NCI-H2029 treated with DMSO at 0.1 percent for 48 hours (cell line): ENCODE measurements around the gene FOXN3.

ENCODE experiments used
- DNase-seq: peaks from one replicate; lab custom pipeline; 2025; lab: John Stamatoyannopoulos, UW

The FOXN3 gene

DNA sequence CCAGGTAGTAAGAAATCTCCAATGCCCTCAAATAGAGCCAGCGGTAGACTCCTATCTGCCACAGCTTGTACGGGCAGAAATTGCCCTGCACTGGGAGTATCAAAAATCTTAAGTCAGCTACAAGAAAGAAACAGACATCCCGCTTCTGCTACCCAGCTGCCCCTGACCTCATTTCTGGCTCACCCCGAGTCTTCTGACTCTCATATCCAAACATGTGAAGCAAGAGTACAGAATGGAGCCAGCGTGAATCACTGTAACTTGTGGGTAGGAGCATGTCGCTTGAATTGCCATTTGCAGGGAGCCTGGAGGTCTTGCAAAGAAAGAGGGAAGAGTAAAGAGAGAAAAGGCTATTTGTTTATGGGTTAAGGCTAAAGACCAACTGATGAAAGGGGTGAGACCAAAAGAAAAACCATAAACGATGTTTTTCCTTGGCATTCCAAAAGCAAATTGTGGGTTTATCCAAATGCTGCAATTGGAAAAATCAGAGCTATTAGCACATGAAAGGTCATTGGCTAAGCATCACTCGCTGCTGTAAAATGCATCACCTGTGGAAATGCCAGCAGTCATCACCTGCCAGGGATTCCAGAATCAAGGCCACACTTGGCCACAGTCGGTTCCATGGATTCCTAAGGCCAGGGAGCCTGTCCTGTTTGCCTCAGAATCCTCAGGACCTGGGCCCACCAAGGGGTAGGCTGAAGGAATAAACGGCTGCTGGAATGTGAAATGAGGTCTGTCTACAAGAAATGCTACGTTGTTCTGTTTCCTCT lies 86.6 kb downstream of the FOXN3 start:
- no peak for DNase-seq

DNA sequence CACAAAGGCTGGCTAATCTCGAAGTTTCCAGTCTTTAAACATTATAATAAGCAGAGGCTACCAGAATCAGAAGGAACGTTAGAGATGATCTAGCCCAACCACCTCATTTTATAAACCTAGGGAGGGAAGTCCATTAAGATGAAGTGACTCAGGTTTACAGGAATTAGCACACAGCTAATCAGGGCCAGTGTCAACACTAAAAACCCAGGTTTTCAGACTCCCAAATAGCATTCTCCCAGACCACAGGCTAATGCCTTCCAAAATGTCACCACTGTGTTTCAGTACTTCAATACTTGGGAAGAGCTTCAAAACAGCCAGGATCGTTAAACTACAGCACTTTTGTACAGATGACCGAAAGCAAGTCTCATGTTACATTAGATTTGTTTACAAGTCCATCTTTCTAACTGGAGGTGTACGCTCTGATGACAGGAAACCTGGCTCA lies 89.2 kb downstream of the FOXN3 start:
- DNase-seq = no peak

DNA sequence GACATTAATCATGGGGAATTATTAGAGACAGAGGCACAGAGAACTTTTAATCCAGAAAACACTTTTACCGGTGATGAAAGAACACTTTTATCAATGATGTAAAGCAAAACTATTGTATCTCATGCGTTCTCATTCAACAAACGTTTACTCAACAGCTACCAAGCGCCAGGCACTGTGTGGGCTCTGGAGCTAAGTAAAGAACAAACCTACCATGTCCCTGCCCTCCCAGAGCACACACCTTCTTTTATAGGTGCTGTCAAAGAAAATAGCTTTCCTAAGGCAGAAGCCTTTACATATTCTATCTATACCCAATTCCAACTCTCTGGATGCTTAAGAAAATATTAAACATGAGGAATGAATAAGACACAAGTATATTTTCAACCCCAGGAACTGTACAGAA lies 91.1 kb downstream of the FOXN3 start:
- no peak for DNase-seq

DNA sequence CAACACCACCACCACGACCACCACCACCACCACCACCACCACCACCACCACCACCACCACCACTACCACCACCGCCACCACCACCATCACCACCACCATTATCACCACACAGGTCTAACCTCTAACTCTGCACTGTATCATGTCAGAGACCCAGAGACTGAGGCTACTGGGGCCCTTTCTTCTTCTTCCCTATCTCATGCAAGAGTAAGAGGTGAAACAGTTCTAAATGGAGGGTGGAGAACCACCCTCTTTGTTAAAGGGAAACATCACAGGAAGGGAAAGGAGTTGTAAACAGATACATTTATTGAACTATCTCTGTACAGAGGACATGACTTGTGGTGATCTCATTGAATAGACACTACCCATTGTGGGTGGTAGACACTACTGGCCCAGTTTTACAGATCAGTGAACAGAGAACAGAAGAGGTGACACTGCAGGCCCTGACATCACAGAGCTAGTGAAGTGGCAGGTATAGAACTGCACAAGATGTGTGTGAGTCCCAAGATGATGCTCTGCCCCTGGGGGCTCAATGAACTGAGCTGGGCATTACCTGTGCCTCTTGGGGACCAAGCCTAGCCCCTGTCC lies 91.6 kb downstream of the FOXN3 start:
- no peak for DNase-seq

DNA sequence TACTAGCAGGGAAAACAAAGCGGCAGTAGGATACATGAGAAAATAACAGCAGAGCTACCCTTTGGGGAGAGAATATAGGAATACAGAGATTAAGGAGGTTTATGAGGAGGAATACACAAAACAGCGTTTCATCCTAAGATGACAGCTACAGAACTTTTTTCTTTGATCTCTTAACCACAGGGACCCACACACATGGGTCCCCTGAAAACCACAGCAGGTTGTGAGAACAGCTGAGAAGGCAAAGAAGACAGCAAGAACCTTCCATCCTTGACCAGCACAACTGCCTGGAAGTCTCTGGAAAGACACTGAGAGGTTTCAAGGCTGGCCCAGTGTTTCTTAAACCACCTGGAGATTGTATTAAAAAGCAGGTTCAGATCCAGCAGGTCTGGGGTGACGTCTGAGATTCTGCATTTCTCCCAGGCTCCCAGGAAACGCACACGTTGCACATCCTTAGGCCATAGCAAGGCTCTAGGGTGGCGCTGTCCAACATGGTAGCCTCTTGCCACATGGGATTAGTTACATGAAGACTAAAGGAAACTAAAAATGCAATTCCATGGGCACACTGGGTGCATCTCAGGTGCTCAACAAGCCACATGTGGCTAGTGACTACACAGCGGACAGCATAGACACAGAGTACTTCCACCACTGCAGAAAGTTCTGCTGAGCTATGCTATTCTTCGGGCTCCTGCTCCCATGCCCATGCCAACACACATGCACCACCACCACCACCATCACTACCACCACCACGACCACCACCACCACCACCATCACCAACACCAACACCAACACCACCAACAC lies 92.3 kb downstream of the FOXN3 start:
- no peak for DNase-seq

DNA sequence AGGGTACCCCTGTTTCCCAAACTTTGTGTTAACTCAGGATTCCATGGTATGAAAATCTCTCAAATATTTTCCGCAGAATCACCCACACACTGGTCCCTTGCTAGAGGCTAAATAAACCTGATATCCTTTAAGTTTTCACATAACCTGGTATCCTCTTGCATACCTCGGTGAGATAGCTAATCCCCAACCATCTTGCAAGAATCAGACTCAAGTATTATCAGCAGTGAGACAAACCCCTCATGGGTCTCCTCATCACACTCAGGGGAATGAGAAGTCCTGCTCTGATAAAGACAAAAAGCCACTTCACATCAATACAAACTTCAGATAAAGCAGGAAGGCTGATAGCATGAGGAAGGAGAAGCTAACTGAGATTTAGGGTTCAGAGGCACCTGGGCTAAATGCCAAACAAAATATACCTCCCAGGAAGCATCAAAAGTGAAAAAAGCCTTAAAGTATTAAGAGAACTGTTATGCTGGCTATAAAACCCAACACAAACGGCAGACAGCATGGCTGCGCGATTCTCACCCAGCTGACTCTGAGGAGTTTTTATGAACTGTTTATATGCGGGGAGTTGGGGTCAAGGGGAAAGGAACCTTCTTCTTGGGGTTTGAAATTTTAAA lies 96.5 kb downstream of the FOXN3 start:
- no peak for DNase-seq

DNA sequence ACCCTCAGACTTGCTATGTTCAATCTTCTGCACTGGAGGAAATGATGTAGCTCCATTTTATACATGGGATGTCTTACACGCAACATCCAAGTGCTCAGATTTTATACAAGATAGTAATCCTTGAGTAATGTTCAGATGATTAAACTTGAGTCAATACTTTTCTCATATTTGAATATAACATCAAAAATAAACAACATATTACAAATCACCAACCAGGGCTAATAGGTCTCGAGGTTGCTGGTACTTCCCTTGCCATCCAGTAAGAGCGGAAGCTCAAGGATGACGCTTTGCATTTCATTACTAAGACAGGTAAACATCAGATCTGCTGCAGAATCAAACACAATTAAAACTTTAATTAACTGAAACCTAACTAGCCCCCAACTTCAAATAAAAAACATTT lies 97.3 kb downstream of the FOXN3 start:
- no peak for DNase-seq

DNA sequence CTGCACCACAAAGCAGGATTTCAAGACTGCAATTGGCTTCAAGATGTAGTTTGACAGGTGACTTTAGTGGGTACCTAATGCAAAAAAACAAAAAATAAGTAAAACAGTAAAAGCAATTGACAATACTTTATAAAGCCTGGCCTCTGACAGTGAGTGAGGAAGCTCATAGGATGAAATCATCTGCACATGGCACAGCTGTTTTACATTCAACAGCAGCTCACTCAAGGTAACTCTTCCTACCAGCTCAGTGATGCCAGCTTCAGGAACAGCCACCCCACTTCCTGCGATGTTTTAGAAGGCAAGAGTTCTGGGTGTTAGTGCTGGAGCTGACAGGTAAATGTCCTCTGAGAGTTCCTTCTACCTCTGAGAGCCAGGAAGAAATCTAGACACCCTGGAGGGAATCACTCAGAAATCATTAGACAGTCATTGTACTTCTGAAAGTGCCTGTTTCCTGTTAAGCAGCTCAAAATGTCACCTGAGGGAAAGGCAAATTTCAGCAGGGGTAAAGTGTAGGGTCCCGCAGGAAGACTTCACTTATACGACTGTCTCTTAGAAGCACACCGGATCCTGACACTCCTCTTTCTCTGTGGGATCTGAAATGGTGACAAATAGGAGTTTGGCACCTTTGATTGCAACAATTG lies 99.9 kb downstream of the FOXN3 start:
- DNase-seq = no peak

DNA sequence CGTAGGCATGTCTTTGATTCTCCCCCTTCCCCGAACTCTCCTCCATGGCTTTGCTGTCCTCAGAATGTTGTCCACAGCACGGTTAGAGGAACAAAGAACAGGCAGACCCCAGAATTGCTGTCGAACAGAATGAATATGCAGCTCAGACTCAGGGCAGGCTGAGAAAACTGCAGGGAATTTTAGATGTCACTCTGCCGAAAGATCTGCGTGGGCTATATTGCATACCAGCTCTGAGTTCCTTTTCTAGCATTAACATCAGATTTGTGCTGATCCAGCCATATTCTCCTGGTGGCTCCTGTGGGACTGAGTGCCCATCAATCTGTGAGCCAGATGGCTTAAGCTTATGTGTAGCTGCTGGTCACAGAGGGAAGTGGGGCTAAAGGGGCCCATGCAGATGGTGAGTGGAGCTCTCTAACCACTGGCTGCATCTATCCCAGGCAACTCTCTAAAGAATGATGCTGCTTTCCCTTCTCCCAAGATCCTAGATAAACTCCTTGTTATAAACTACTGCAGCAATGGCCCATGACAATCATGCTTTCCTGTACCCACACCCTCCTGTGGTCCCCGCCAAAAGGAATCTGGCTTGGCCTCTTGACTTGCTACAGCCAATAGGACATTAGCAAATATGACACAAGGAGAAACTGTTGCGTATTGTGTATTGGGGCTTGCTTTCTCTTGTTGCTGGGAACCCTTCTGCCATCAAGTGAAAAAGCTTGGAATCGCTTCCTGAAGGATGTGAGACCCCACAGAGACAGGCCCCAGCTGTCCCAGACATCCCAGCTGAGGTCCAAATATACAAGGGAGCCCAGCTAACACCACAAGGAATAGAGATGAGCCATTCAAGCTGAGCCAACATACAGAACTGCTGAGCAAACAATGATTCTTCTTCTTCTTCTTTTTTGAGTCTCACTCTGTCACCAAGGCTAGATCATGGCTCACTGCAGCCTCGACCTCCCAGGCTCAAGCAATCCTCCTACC lies 101.3 kb downstream of the FOXN3 start:
- no peak for DNase-seq

DNA sequence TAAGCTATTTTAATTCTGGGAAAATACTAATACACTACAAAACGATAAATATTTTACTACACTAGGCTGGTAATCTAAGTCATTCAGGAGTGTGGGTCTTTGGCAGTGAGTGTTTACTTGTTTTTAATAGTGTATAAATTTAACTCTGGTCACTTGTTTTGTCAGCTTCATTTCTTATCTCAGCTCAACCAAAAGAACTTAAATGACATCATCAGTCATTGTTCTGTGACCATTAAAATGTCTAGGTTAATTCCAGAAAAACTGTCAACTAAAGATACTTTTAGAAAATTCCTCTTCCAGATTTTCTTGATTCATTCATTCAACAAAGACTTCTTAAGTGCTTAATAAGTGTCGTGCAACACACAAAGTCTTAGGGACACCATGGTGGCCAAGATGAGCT lies 102.8 kb downstream of the FOXN3 start:
- no peak for DNase-seq

DNA sequence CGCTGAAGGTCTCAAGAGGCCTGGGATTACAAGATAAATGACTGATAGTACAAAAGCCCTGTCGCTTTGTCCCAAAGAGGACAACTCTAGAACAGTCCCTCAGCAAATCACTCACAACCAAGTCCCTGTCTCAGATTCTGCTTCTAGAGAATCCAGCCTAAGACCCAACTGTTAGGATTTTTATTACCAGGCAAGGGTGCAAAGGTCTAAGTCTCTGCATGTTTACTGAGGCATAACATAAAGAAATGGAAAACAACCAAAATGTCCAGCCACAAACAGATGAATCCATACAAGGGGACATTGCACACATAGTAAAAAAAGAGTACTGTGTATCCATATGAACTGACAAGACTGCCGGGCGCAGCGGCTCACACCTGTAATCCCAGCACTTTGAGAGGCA lies 104.1 kb downstream of the FOXN3 start:
- no peak for DNase-seq

DNA sequence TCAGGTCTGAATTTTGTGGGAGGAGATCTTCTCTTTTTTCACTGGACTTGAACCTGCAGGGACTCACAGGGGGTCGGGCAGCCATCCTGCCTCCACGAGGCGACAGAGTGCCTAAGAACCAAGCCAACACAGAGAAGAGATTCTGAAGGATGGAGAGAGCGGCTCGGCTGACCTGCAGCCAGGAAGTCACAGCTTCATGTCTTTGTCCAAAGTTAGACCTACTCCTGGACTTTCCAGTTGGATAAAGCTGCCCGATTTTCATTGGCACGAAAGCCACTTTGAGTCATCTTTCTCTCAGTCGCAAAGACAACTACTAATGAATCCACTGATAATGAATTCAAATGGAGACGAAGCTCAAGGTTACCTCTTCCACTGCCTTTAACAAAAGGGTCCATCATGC lies 106.8 kb downstream of the FOXN3 start:
- no peak for DNase-seq

DNA sequence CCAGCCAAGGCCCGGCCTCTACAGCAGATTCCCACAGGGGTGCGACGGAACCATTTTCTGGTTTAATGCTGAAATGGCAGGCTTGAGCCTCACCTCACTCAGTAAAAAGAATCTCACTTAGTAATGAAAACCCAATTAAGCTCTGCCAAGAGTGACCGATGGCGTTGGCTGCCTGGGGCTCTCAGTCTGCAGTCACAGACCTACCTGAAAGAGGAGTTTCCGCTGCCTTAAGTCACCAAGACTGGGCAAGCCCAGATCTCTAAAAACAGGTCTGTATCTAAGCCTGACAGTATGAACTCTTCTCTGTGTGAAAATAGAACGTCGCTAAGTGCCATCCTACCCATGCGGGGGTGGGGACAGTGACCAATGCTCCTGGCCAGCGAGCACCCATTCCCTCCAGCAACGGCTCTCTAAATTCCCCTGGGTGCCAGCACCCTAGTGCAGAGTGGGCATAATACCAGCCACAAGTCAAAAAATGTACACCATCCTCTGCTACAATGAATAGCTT lies 107.3 kb downstream of the FOXN3 start:
- no peak for DNase-seq

DNA sequence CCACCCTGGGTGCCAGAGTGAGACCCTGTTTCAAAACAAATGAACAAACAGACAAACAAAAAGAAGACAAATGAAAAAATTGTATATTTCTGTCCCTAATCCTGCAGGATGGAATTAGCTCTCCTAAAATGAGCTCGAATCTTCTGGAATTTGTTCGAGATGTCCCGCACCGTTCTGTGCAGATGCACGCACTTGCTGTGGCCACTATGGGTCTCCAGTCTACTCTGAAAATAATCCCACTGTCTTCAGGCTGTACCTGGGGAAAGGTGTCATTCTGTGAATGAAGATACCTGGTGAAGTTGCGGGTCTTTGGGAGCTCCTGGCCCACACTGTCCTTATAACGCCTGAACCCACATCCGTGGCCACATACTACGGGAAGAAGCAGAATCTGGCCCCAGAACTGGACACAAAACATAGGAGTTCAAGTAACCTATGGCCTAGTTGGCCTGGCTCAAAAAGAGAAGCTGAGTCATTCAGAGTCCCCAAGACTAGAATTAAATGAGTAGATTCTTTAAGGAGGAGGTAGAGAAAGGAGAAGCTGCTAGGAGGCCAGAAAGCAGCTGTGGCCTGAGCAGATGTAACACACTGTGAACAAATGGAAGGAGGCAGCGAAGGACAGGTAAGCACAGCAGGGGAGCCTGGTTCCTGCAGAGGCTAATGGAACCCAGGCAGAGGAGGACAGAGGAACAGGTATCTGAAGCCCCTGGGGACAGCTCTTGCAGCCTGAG lies 108.6 kb downstream of the FOXN3 start:
- DNase-seq = no peak

DNA sequence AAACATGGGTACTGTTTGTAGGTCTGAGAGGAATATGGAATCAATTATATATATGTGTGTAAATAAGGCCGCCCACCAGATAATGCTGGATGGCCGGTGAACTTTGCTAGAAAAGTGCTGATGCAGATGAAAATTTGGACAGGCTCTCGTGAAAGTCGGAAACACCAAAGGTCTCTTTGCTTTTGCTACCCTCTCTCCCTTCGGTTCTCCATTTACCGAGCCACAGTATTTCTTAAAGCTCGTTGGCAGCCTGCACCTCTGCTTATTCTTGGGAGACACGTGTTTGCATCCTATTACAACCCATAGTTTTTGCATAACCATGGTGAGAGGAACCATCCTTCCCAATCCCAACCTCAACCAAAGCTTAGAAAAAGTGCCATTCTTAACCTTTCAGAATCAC lies 109.6 kb downstream of the FOXN3 start:
- no peak for DNase-seq

DNA sequence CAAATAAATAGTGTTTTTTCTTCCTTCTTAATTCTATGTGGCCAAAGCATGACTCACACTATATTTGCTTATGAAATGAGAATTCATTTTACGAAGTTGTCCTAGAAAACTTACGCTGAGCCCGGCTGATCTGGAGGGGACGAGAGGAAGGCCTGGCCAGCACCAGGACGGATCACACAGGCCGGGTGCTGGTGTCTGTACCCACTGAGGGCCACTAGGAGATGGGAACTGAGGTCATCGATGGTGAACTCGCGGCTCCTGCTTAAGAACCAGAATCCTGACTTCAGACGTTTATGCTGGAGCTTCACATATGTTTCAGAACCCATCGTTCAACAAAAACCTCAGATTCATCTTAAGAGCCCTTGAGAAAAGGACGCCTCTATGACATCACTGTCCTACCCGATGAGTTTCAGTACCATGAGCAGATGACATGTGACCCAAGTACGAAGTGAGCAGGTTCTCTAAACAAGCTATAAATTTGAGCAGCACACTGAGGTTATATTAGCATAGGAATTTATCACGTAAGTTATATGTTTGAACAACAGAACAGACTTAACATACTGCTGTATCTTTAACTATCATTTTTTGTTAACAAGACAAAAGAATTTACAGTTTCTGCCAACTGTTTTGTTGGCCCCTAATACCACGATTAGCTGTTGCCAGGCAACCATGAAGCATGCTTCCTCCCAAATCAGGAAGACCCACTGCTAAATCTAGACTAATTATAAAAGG lies 111.9 kb downstream of the FOXN3 start:
- DNase-seq = no peak

DNA sequence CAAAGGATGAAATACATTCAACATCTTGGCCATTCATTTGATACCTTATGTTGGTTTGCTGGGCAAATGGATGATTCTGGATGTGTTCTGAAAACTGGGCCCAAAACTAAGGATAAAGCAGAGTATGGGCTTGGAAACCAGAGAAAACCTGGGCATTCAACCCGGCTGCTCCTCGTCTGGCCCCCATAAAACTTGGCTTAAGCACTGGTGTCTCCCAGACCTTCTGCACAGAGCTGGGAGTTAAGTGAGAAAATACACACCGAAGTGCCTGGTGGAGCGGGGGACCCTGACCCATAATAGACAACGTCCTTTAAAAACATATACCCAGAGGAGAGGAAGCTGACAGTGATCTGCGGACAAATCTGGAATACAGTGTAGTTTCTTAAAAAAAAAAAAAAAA lies 112.5 kb downstream of the FOXN3 start:
- DNase-seq = no peak

DNA sequence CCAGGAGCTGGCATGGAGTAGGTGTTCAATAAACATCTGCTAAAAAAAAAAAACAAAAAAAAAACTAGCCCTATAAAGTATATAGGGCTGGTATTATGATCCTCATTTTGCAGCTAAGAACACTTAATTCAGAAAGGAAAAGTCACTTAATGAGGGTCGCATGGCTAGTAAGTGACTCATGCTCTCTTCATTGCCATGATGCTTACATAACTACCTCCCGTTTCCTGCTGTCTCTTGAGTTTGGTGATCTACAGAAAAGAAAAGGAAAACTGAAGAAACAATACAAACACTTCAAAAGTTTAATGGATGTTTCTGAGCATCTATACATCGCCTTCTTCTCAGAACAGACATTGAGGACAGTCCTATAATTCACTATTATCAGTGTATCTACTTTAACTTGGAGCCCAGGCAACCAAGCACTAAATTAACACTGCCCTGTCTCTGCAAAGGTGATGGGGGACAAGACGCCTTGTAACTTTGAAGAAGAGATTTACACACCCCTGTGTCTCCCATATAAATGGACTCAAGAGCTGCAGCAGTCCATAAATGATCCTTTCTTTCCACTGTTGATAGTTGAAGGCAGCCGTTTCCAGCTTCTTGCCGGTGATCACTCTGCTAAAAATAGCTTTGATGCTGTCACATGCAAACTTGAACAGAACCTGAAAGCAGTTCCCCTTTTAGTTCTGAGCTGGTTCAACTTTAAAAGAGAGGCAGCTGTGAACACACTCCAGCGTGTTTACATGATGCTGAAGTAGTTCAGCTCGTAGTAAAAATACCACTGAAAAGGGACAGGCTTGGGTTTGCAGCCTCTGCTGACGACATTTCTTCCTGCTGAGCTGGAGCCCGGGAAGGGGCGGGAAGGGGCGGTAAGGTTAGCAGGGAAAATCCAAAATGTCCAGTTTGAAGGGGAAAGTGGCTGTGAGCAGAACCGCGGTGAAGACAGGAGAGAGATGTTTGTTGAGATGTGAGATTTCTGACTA lies 113.3 kb downstream of the FOXN3 start:
- DNase-seq = peak; percentile 35
